Measurements from ENCODE around the gene CHRNA3. TPM values are rescaled to one million over a fixed set of nuclear protein-coding genes. Genes with fewer than 3 reads are reported as not detected.
A peak's percentile ranks its signal among the peaks of the same experiment; 100 is the strongest.

Gene CHRNA3
- total and polyA plus RNA-seq, 7 donors = 0.01 to 0.17 (median 0.05) TPM; not detected in 3

DNA sequence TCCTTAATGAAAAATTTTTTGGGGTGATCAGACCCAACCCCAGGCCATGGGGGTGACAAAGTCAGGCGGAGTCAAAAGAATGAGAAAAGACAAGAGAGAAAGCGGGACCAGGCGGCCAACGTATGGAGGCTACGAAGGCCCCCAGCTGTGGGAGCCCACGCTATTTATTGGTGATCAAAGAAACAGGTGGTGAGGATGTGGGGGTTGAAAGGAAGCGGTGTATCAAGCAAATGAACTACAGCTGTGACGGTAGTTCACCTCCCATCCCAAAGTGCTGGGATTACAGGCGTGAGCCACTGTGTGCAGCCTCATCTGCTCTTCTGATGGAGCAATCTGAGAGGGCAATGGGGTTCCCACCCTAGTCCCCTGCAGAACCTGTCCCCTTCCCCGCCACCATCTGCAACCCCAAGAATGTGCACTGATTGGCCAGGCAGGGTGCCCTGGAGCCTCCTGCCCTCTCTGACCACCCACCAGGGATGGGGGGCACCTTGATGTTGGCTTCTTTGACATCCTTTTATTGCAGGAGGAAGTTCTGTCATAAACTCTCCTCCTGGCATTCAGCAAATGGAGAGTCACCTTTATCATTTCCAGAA, 1.1 kb upstream of the CHRNA3 start:
- Histone ChIP-seq H3K27me3 (ENCODE audit: insufficient read depth in 3 of 3, low read length in 2 of 3) (peaks cover 0 to 44% (median 20%) of the 10 kb centered on the region in 3 donors), H3K4me1 (peaks cover 7% of the 10 kb centered on the region), H3K36me3 (ENCODE audit: insufficient read depth in 1 of 2, low read depth in 1 of 2) (no peaks in the 10 kb centered on the region), H3K9me3 (no peaks in the 10 kb centered on the region), H3K27ac (no peak overlapping the region), H3K4me3 (no peak overlapping the region)
- intact Hi-C loops (cut with DNase I) = no loop called here
- TF ChIP-seq, protein P1, sequence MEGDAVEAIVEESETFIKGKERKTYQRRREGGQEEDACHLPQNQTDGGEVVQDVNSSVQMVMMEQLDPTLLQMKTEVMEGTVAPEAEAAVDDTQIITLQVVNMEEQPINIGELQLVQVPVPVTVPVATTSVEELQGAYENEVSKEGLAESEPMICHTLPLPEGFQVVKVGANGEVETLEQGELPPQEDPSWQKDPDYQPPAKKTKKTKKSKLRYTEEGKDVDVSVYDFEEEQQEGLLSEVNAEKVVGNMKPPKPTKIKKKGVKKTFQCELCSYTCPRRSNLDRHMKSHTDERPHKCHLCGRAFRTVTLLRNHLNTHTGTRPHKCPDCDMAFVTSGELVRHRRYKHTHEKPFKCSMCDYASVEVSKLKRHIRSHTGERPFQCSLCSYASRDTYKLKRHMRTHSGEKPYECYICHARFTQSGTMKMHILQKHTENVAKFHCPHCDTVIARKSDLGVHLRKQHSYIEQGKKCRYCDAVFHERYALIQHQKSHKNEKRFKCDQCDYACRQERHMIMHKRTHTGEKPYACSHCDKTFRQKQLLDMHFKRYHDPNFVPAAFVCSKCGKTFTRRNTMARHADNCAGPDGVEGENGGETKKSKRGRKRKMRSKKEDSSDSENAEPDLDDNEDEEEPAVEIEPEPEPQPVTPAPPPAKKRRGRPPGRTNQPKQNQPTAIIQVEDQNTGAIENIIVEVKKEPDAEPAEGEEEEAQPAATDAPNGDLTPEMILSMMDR (IDR thresholded peaks at IDR 0.05) = no peak
- 56 to 62% (median 62%) methylated on average over 10 of the region's 10 CpGs for WGBS, 3 donors
- DNase-seq = no peak
- ATAC-seq = no peak

DNA sequence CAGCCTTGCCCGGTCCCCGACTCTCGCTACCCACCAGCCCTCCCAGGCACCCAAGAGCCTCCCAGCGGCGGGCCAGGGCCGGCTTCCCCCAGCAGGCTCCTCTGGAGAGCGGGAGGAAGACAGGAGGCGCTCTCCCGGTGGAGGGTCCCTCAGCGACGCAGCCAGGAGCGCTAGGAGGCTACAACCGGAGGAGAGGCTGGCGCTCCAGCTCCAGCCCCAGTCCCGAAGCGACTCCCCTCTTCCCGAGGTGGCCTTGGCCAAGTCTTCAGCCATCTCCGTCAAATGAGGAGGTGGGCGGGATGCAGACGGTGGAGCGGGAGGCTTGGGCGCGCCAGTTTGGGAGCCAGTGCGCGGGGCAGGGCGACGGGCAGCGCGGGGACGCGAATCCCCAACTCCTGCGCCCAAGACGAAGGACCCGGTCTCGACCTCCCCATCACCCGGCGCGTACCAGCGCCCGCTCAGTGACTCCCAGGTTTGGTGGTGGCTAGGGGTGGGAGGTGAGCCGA, 722 bp downstream of the CHRNA3 start:
- peaks cover 0 to 39% (median 20%) of the 10 kb centered on the region in 3 donors for H3K27me3 ChIP-seq (ENCODE audit: insufficient read depth in 3 of 3, low read length in 2 of 3)
- H3K4me3 ChIP-seq = peak overlapping the region; percentile 61
- no peak for DNase-seq
- no peaks in the 10 kb centered on the region for H3K36me3 ChIP-seq (ENCODE audit: insufficient read depth in 1 of 2, low read depth in 1 of 2)
- WGBS, 3 donors = 1 to 3% (median 1%) methylated on average over 40 to 41 of the region's 41 CpGs
- intact Hi-C loops (cut with DNase I) = no loop called here
- no peak overlapping the region for H3K27ac ChIP-seq
- TF ChIP-seq, protein P1 (IDR thresholded peaks at IDR 0.05) = no peak
- ATAC-seq = peak in 3 of 4 donors; percentile 12 to 39 (median 36)
- no peaks in the 10 kb centered on the region for H3K9me3 ChIP-seq
- peaks cover 7% of the 10 kb centered on the region for H3K4me1 ChIP-seq

DNA sequence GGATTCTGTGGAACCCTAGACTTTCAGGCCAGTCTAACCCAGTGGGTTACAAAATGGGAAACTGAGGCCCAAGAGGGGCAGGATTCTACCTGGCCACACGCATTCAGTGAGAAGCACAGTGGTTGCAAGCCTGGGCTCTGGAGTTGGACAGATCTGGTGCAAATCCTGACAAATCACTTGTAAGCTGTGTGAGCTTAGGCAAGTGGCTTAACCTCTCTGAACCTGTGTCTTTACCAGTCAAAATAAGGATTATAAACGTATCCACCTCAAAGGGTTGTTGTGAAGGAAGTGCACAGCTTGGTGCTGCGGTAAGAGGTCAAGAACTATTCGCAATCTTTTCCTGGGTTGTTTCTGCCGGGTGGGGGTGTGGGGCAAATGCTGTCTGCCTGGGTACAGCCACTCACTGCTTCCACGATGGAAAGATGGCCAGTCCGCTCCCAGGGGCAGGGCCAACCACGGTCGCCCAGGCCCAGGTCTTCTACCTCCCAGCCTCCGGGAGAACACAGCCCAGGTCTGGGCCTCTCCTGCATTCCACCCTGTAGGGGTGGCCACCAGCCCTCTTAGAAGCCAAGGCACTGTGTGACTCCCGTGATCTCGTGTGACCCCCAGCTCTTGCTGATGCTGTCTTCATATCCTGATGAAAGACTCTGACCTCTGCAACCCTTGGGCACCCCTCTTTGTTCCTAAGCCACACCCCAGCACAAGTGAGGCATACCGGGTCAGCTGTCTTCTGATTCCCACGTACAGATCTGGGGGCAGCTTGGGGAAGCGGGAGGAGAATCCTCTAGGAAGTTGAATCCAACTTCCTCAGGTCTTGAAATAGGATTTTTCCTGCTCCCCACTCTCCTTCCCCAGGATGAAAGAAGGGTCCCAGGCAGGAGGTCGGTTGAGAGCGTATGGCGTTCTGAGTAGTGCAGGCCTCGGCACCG, 1.5 kb downstream of the CHRNA3 start:
- H3K27me3 ChIP-seq (ENCODE audit: insufficient read depth in 3 of 3, low read length in 2 of 3) = peaks cover 0 to 38% (median 19%) of the 10 kb centered on the region in 3 donors
- peak in 1 of 4 donors; percentile 23 for ATAC-seq
- no peak for DNase-seq
- no peaks in the 10 kb centered on the region for H3K9me3 ChIP-seq
- TF ChIP-seq, protein P1 (IDR thresholded peaks at IDR 0.05) = no peak
- H3K27ac ChIP-seq = no peak overlapping the region
- 41 to 56% (median 55%) methylated on average over 20 of the region's 20 CpGs for WGBS, 3 donors
- H3K4me1 ChIP-seq = peaks cover 7% of the 10 kb centered on the region
- intact Hi-C loops (cut with DNase I) = loop anchor here (2.0 to 5.0 kb wide), 3 partner anchors 90 to 133 kb away; no protein-coding TSS in a partner anchor
- H3K36me3 ChIP-seq (ENCODE audit: insufficient read depth in 1 of 2, low read depth in 1 of 2) = no peaks in the 10 kb centered on the region
- no peak overlapping the region for H3K4me3 ChIP-seq

DNA sequence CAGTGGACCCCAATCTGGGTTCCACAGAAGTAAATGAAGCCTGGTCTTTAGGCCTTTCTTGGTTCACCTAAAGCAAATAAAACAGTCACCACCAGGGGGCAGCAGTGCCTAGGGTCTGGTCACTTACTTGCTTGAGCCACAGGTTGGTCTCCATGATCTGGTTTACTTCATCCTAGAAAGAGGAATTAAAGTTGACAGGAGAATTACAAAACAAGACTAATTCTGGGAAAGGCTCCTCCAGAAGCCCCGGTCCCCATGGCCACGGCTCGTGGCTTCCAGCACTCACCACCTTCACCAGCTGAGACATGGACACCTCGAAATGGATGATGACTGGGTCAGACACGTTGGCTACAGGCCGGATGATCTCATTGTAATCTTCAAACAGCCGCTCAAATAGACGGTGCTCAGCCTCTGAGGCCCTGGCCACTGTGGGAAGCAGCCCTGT, 2.3 kb downstream of the CHRNA3 start:
- 11 to 22% (median 16%) methylated on average over 8 of the region's 8 CpGs for WGBS, 3 donors
- TF ChIP-seq, protein P1 (IDR thresholded peaks at IDR 0.05) = peak; percentile 92
- Histone ChIP-seq H3K4me1 (peaks cover 7% of the 10 kb centered on the region), H3K4me3 (no peak overlapping the region), H3K27ac (no peak overlapping the region), H3K27me3 (ENCODE audit: insufficient read depth in 3 of 3, low read length in 2 of 3) (peaks cover 0 to 36% (median 17%) of the 10 kb centered on the region in 3 donors), H3K36me3 (ENCODE audit: insufficient read depth in 1 of 2, low read depth in 1 of 2) (no peaks in the 10 kb centered on the region), H3K9me3 (no peaks in the 10 kb centered on the region)
- DNase-seq (peak; percentile 79 to 85), ATAC-seq (peak; percentile 74 to 88 (median 78))
- intact Hi-C loops (cut with DNase I) = loop anchor here (2.0 to 5.0 kb wide), 3 partner anchors 90 to 134 kb away; no protein-coding TSS in a partner anchor
